AG04449 (cell line): Measurements from ENCODE around the gene STX1A.

Experiments
- CTCF ChIA-PET: fragments of 350-600 bp; formaldehyde crosslinking; extraction: SDS; loops from one replicate; lab custom pipeline; 2021; ENCODE audit warnings: antibody characterized with exemption; lab: Yijun Ruan, JAX
- POLR2A ChIA-PET: fragments of 400-600, 350-600 bp; formaldehyde crosslinking; extraction: SDS; loops from one replicate; lab custom pipeline; 2020; ENCODE audit warnings: antibody characterized with exemption, inconsistent platforms; lab: Yijun Ruan, JAX
- DNase-seq: peaks from one replicate; pipeline ENCODE4 v3.0.0-alpha.2; 2010; ENCODE audit warnings: low read depth, low spot score
- H3K4me3 ChIP-seq: 2 replicates; pipeline ENCODE4 v1.5.1; 2011; ENCODE audit warnings: low read depth, mild to moderate bottlenecking, control low read depth, low read length
- TF ChIP-seq, protein P1 (sequence below): IDR thresholded peaks from one replicate; pipeline ENCODE4 v1.5.1; 2011; ENCODE audit warnings: mild to moderate bottlenecking, moderate library complexity, low read length, control low read depth, inconsistent platforms; ENCODE audit not compliant: insufficient read depth; ENCODE audit errors: missing control alignments

STX1A gene

GRCh38 chr7:73699370-73700068 is 19.9 kb downstream of the STX1A start:
- CTCF ChIA-PET = interaction anchor here (1.0 to 3.6 kb wide), 2 partner anchors 11 to 21 kb away, joined by 4 to 29 read pairs; no protein-coding TSS in a partner anchor
- TF ChIP-seq, protein P1, sequence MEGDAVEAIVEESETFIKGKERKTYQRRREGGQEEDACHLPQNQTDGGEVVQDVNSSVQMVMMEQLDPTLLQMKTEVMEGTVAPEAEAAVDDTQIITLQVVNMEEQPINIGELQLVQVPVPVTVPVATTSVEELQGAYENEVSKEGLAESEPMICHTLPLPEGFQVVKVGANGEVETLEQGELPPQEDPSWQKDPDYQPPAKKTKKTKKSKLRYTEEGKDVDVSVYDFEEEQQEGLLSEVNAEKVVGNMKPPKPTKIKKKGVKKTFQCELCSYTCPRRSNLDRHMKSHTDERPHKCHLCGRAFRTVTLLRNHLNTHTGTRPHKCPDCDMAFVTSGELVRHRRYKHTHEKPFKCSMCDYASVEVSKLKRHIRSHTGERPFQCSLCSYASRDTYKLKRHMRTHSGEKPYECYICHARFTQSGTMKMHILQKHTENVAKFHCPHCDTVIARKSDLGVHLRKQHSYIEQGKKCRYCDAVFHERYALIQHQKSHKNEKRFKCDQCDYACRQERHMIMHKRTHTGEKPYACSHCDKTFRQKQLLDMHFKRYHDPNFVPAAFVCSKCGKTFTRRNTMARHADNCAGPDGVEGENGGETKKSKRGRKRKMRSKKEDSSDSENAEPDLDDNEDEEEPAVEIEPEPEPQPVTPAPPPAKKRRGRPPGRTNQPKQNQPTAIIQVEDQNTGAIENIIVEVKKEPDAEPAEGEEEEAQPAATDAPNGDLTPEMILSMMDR = no peak
- DNase-seq = no peak
- POLR2A ChIA-PET = interaction anchor here (0.8 to 1.0 kb wide), 2 partner anchors 16 to 39 kb away, joined by 3 to 4 read pairs; partner anchors contain the start of gene ABHD11
- no peak overlapping the region for H3K4me3 ChIP-seq

GRCh38 chr7:73698410-73698809 is 21.1 kb downstream of the STX1A start:
- TF ChIP-seq, protein P1 = no peak
- ChIA-PET CTCF (interaction anchor here (1.5 to 1.9 kb wide), 2 partner anchors 30 to 91 kb away, joined by 5 to 7 read pairs; partner anchors contain the start of gene VPS37D), POLR2A (interaction anchor here (0.6 to 1.0 kb wide), 3 partner anchors 17 to 132 kb away, joined by 3 to 5 read pairs (median 4); partner anchors contain the start of gene ABHD11)
- no peak overlapping the region for H3K4me3 ChIP-seq
- DNase-seq = no peak

GRCh38 chr7:73696372-73696771 is 23.1 kb downstream of the STX1A start:
- ChIA-PET CTCF (interaction anchor here (1.2 to 1.9 kb wide), 5 partner anchors 9 to 89 kb away, joined by 3 to 11 read pairs (median 5); partner anchors contain the start of gene VPS37D), POLR2A (interaction anchor here (1.3 kb wide), 1 partner anchor 10 kb away, joined by 4 read pairs; no protein-coding TSS in a partner anchor)
- no peak for DNase-seq
- H3K4me3 ChIP-seq = no peak overlapping the region
- TF ChIP-seq, protein P1 = no peak

DNA sequence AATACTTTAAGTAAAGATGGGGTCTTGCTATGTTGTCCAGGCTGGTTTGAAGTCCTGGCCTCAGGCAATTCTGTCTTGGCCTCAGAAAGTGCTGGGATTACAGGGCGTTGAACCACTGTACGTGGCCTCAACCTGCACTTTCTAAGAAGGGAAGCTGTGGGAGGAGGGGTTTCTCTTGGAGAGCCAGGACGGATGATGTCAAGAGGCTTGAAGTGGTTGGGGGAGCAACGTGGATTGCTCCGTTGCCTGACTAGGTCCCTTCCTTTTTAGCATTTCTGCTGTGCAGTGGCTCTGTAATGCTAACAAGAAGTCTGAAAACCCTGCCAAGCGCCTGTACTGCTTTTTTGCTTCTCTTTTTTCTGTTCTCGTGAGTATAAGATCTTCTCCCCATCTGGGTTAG is 28.8 kb downstream of the STX1A start:
- H3K4me3 ChIP-seq = no peak overlapping the region
- POLR2A ChIA-PET = no interaction called here
- TF ChIP-seq, protein P1 = no peak
- CTCF ChIA-PET = interaction anchor here (0.9 to 3.1 kb wide), 4 partner anchors 11 to 83 kb away, joined by 3 to 25 read pairs (median 6); no protein-coding TSS in a partner anchor
- no peak for DNase-seq

- H3K4me3 ChIP-seq = no peak overlapping the region
- TF ChIP-seq, protein P1 = no peak
- POLR2A ChIA-PET = no interaction called here
- CTCF ChIA-PET = interaction anchor here (1.1 to 1.3 kb wide), 2 partner anchors 37 to 38 kb away, joined by 3 read pairs; no protein-coding TSS in a partner anchor
- DNase-seq = no peak
These were observed 31.2 kb downstream of the STX1A start for GRCh38 chr7:73688288-73688687.

- DNase-seq = no peak
- no peak overlapping the region; the same call in 1 of the 2 replicates for H3K4me3 ChIP-seq
- POLR2A ChIA-PET = no interaction called here
- TF ChIP-seq, protein P1 = no peak
- CTCF ChIA-PET = interaction anchor here (0.7 to 3.2 kb wide), 2 partner anchors 16 to 17 kb away, joined by 4 to 6 read pairs; no protein-coding TSS in a partner anchor
These were observed 34.2 kb downstream of the STX1A start for GRCh38 chr7:73685311-73685710.
